SW 1271 (cell line): ENCODE measurements around the gene PDE4DIP.
A peak's percentile ranks its signal among the peaks of the same experiment; 100 is the strongest.
"Not testable (repeated sequence)": the region's sequence is repeated elsewhere in the genome, so short reads cannot be mapped to it uniquely, and the experiment has no call there.

Experiments used
- DNase-seq, 2 experiments: peaks; one replicate each; lab custom pipeline; 2025; lab: John Stamatoyannopoulos, UW

PDE4DIP gene

GRCh38 chr1:148975866-148976537, 131.8 kb downstream of the PDE4DIP start:
- DNase-seq, result peak in 1 of 2 experiments; percentile 12

GRCh38 chr1:148977785-148978184, 133.6 kb downstream of the PDE4DIP start:
- DNase-seq, result not testable (repeated sequence)

- DNase-seq, result not testable (repeated sequence)
Observed at GRCh38 chr1:148989378-148989777, 145.2 kb downstream of the PDE4DIP start.

- not testable (repeated sequence) for DNase-seq
Observed at GRCh38 chr1:148990233-148990788, 146.1 kb downstream of the PDE4DIP start.

- DNase-seq, result not testable (repeated sequence)
Observed at GRCh38 chr1:148991818-148992217, 147.6 kb downstream of the PDE4DIP start.

- not testable (repeated sequence) for DNase-seq
Observed at GRCh38 chr1:148992364-148992763, 148.1 kb downstream of the PDE4DIP start.

- DNase-seq, result not testable (repeated sequence)
Observed at GRCh38 chr1:148996449-148997224, 152.4 kb downstream of the PDE4DIP start.

GRCh38 chr1:148997405-148997804, 153.2 kb downstream of the PDE4DIP start:
- not testable (repeated sequence) for DNase-seq

- not testable (repeated sequence) for DNase-seq
Observed at GRCh38 chr1:149002664-149003063, 158.4 kb downstream of the PDE4DIP start.

- not testable (repeated sequence) for DNase-seq
Observed at GRCh38 chr1:149008326-149008725, 164.1 kb downstream of the PDE4DIP start.

- not testable (repeated sequence) for DNase-seq
Observed at GRCh38 chr1:149008769-149009168, 164.5 kb downstream of the PDE4DIP start.

GRCh38 chr1:149009761-149010160, 165.5 kb downstream of the PDE4DIP start:
- not testable (repeated sequence) for DNase-seq

- not testable (repeated sequence) for DNase-seq
Observed at GRCh38 chr1:149012599-149012998, 168.4 kb downstream of the PDE4DIP start.

GRCh38 chr1:149013513-149013912, 169.3 kb downstream of the PDE4DIP start:
- DNase-seq, result not testable (repeated sequence)

- DNase-seq, result not testable (repeated sequence)
Observed at GRCh38 chr1:149015522-149015921, 171.3 kb downstream of the PDE4DIP start.

GRCh38 chr1:149016626-149017025, 172.4 kb downstream of the PDE4DIP start:
- DNase-seq, result not testable (repeated sequence)

GRCh38 chr1:149018577-149018976, 174.3 kb downstream of the PDE4DIP start:
- DNase-seq, result not testable (repeated sequence)

- DNase-seq, result not testable (repeated sequence)
Observed at GRCh38 chr1:149024327-149024726, 180.1 kb downstream of the PDE4DIP start.

- not testable (repeated sequence) for DNase-seq
Observed at GRCh38 chr1:149033916-149034315, 189.7 kb downstream of the PDE4DIP start.

- not testable (repeated sequence) for DNase-seq
Observed at GRCh38 chr1:149043056-149043455, 198.8 kb downstream of the PDE4DIP start.

GRCh38 chr1:149064611-149065010, 220.4 kb downstream of the PDE4DIP start:
- not testable (repeated sequence) for DNase-seq

- DNase-seq, result not testable (repeated sequence)
Observed at GRCh38 chr1:149075505-149076127, 231.4 kb downstream of the PDE4DIP start.
